ENCODE measurements around the gene NHLRC2. TPM values are rescaled to one million over a fixed set of nuclear protein-coding genes. Genes with fewer than 3 reads are reported as not detected.

NHLRC2 gene
- total and polyA plus RNA-seq, 8 donors = 2.8 to 112 (median 16.4) TPM

- TF ChIP-seq EP300 (IDR thresholded peaks at IDR 0.05) (no peak), POLR2AphosphoS5 (IDR thresholded peaks at IDR 0.05) (no peak), CTCF (IDR thresholded peaks at IDR 0.05) (no peak), POLR2A (IDR thresholded peaks at IDR 0.05) (no peak)
- Histone ChIP-seq H3K27ac (no peak overlapping the region), H3K4me3 (no peak overlapping the region), H3K9me3 (no peaks in the 10 kb centered on the region), H3K27me3 (no peaks in the 10 kb centered on the region), H3K36me3 (peaks cover 0 to 57% (median 21%) of the 10 kb centered on the region in 4 donors), H3K4me1 (peaks cover 0 to 10% (median 4%) of the 10 kb centered on the region in 4 donors)
- WGBS, 5 donors = 84 to 91% (median 88%) methylated on average over 2 of the region's 2 CpGs
- intact Hi-C loops (cut with DNase I; ENCODE audit: low total_unique reads) = no loop called here
- no peak for DNase-seq
Observed at GRCh38 chr10:113879691-113880090, 25.2 kb downstream of the NHLRC2 start.

GRCh38 chr10:113880236-113880635 lies 25.8 kb downstream of the NHLRC2 start:
- no peaks in the 10 kb centered on the region for H3K9me3 ChIP-seq
- WGBS, 5 donors = 42 to 88% (median 70%) methylated on average over 1 of the region's 1 CpG
- no peak overlapping the region for H3K4me3 ChIP-seq
- no peaks in the 10 kb centered on the region for H3K27me3 ChIP-seq
- intact Hi-C loops (cut with DNase I; ENCODE audit: low total_unique reads) = no loop called here
- TF ChIP-seq POLR2AphosphoS5 (IDR thresholded peaks at IDR 0.05) (no peak), CTCF (IDR thresholded peaks at IDR 0.05) (no peak), EP300 (IDR thresholded peaks at IDR 0.05) (no peak), POLR2A (IDR thresholded peaks at IDR 0.05) (no peak)
- no peak overlapping the region for H3K27ac ChIP-seq
- H3K4me1 ChIP-seq = peaks cover 0 to 6% (median 2%) of the 10 kb centered on the region in 4 donors
- no peak for DNase-seq
- peaks cover 0 to 61% (median 24%) of the 10 kb centered on the region in 4 donors for H3K36me3 ChIP-seq

GRCh38 chr10:113882240-113882639 lies 27.8 kb downstream of the NHLRC2 start:
- intact Hi-C loops (cut with DNase I; ENCODE audit: low total_unique reads) = no loop called here
- Histone ChIP-seq H3K4me1 (no peaks in the 10 kb centered on the region), H3K36me3 (peaks cover 0 to 70% (median 34%) of the 10 kb centered on the region in 4 donors), H3K4me3 (no peak overlapping the region), H3K27ac (no peak overlapping the region), H3K27me3 (no peaks in the 10 kb centered on the region), H3K9me3 (no peaks in the 10 kb centered on the region)
- whole genome bisulfite sequencing, 5 donors = 83 to 96% (median 91%) methylated on average over 2 of the region's 2 CpGs
- DNase-seq = no peak
- TF ChIP-seq CTCF (IDR thresholded peaks at IDR 0.05) (no peak), POLR2A (IDR thresholded peaks at IDR 0.05) (no peak), EP300 (IDR thresholded peaks at IDR 0.05) (no peak), POLR2AphosphoS5 (IDR thresholded peaks at IDR 0.05) (no peak)

GRCh38 chr10:113889911-113890310 lies 35.5 kb downstream of the NHLRC2 start:
- TF ChIP-seq CTCF (IDR thresholded peaks at IDR 0.05) (no peak), EP300 (IDR thresholded peaks at IDR 0.05) (no peak), POLR2A (IDR thresholded peaks at IDR 0.05) (no peak), POLR2AphosphoS5 (IDR thresholded peaks at IDR 0.05) (no peak)
- Histone ChIP-seq H3K36me3 (peaks cover 0 to 30% (median 20%) of the 10 kb centered on the region in 4 donors), H3K9me3 (no peaks in the 10 kb centered on the region), H3K4me1 (peaks cover 0 to 34% (median 15%) of the 10 kb centered on the region in 4 donors), H3K4me3 (no peak overlapping the region), H3K27me3 (no peaks in the 10 kb centered on the region), H3K27ac (no peak overlapping the region)
- DNase-seq = no peak
- 54 to 72% (median 66%) methylated on average over 2 of the region's 2 CpGs for WGBS, 5 donors
- intact Hi-C loops (cut with DNase I; ENCODE audit: low total_unique reads) = no loop called here

Data from stomach (tissue), 9 donors.